GM12878 (cell line): ENCODE data around the gene FAIM. TPM values are rescaled to one million over a fixed set of nuclear protein-coding genes. Genes with fewer than 3 reads are reported as not detected.

Experiments used
- ATAC-seq: fragments of 200-7000 bp; cut with Tn5 transposase; 3 replicates; pipeline ENCODE4 v1.9.1; 2020; ENCODE audit warnings: mild to moderate bottlenecking, moderate library complexity
- BruUV-seq: library from RNA; stranded (reverse); fragments of 400-500 nt; replicated peaks from 2 replicates; lab custom pipeline; 2021; lab: Mats Ljungman, UMichigan
- CTCF ChIA-PET: fragments of 300-600 bp; sonication (Branson Sonifier 250); formaldehyde crosslinking; extraction: SDS; loops from one replicate; lab custom pipeline; 2021; ENCODE audit warnings: inconsistent platforms; lab: Yijun Ruan, JAX
- POLR2A ChIA-PET: fragments of 350-600 bp; formaldehyde crosslinking; extraction: SDS; loops from one replicate; lab custom pipeline; 2021; ENCODE audit warnings: inconsistent platforms; lab: Charles Lee
- RAD21 ChIA-PET: fragments of 300-600 bp; sonication (Branson Sonifier 250); formaldehyde crosslinking; loops from one replicate; lab custom pipeline; 2023; ENCODE audit warnings: antibody characterized with exemption; ENCODE audit not compliant: unreplicated experiment; lab: Charles Lee
- SMC1A ChIA-PET: fragments of 300-600 bp; sonication (Branson Sonifier 250); formaldehyde crosslinking; loops from one replicate; lab custom pipeline; 2023; ENCODE audit not compliant: unreplicated experiment, uncharacterized antibody; lab: Charles Lee
- DNase-seq: peaks from one replicate; pipeline ENCODE4 v3.0.0-alpha.2; 2011; ENCODE audit warnings: low read depth, low spot score
- FAIRE-seq: peaks from 3 replicates; lab custom pipeline; 2011; peaks lifted over from hg19 to GRCh38; lab: Jason Lieb, UNC
- H2AFZ ChIP-seq: 2 replicates; pipeline ENCODE4 v1.6.0; 2011; ENCODE audit warnings: low read depth, low read length, control low read depth; ENCODE audit not compliant: control insufficient read depth
- H3K27ac ChIP-seq: 2 replicates; pipeline ENCODE4 v1.5.1; 2011; ENCODE audit warnings: control low read depth; ENCODE audit not compliant: control insufficient read depth, insufficient read depth
- H3K27me3 ChIP-seq, 2 experiments: replicated peaks in 1 of 2; 2 replicates each; pipeline versions ENCODE4 v1.6.0 to v1.6.1; 2011; ENCODE audit warnings: low read length in 1 of 2; ENCODE audit not compliant: control insufficient read depth in 2 of 2, insufficient read depth in 2 of 2
- H3K36me3 ChIP-seq, 2 experiments: 2 replicates each; pipeline ENCODE4 v1.5.1; 2011; ENCODE audit warnings: low read length in 1 of 2; ENCODE audit not compliant: control insufficient read depth in 2 of 2, insufficient read depth in 2 of 2
- H3K4me1 ChIP-seq: 2 replicates; pipeline ENCODE4 v1.6.1; 2011; ENCODE audit warnings: mild to moderate bottlenecking, low read length, moderate library complexity, mixed read lengths; ENCODE audit not compliant: control insufficient read depth, insufficient read depth
- H3K4me2 ChIP-seq: 2 replicates; pipeline ENCODE4 v1.6.0; 2011; ENCODE audit warnings: control low read depth; ENCODE audit not compliant: control insufficient read depth, insufficient read depth
- H3K4me3 ChIP-seq: fragments of 200-600 bp; sonication (generic); 2 replicates; pipeline ENCODE4 v1.5.1; 2016
- H3K79me2 ChIP-seq: 2 replicates; pipeline ENCODE4 v1.6.0; 2011; ENCODE audit warnings: low read length; ENCODE audit not compliant: control insufficient read depth, insufficient read depth
- H3K9ac ChIP-seq: 2 replicates; pipeline ENCODE4 v1.8.0; 2011; ENCODE audit warnings: low read length, control low read depth, mixed read lengths; ENCODE audit not compliant: control insufficient read depth, insufficient read depth
- H3K9me3 ChIP-seq: replicated peaks from 3 replicates; pipeline ENCODE4 v1.5.1; 2011; ENCODE audit warnings: mild to moderate bottlenecking, low read length; ENCODE audit not compliant: control insufficient read depth, insufficient read depth
- H4K20me1 ChIP-seq: 2 replicates; pipeline ENCODE4 v1.6.0; 2011; ENCODE audit not compliant: control insufficient read depth, insufficient read depth
- ASH2L ChIP-seq: fragments of 300-600, 200-600 bp; sonication (generic); IDR thresholded peaks from 2 replicates; pipeline ENCODE4 v1.6.1; 2017; ENCODE audit warnings: low read depth, mild to moderate bottlenecking, borderline replicate concordance
- ATF2 ChIP-seq: IDR thresholded peaks from 2 replicates; pipeline ENCODE4 v1.6.1; 2012; ENCODE audit warnings: low read length, inconsistent platforms
- BCL11A ChIP-seq: IDR thresholded peaks from 2 replicates; pipeline ENCODE4 v1.6.1; 2011; ENCODE audit warnings: low read depth, low read length
- BCL3 ChIP-seq: IDR thresholded peaks from 2 replicates; pipeline ENCODE4 v1.6.1; 2011; ENCODE audit warnings: borderline replicate concordance, low read depth, mild to moderate bottlenecking, moderate library complexity, low read length; ENCODE audit not compliant: insufficient read depth, poor library complexity, severe bottlenecking
- BCLAF1 ChIP-seq: fragments of 450-650 bp; IDR thresholded peaks from 2 replicates; pipeline ENCODE4 v1.6.1; 2017; ENCODE audit warnings: antibody characterized with exemption, mild to moderate bottlenecking, moderate library complexity
- CREB1 ChIP-seq: IDR thresholded peaks from 2 replicates; pipeline ENCODE4 v1.6.1; 2012; ENCODE audit warnings: low read depth, mild to moderate bottlenecking, inconsistent platforms
- HDAC6 ChIP-seq: fragments of 200-600 bp; sonication (generic); IDR thresholded peaks from one replicate; pipeline ENCODE4 v1.8.0; 2017; ENCODE audit warnings: antibody characterized with exemption; ENCODE audit not compliant: unreplicated experiment
- HSF1 ChIP-seq: fragments of 150-350 bp; IDR thresholded peaks from 2 replicates; pipeline ENCODE4 v1.6.1; 2014; ENCODE audit warnings: mild to moderate bottlenecking, low read depth, low read length
- MTA3 ChIP-seq: IDR thresholded peaks from 2 replicates; pipeline ENCODE4 v1.6.1; 2012; ENCODE audit warnings: low read length, inconsistent platforms, borderline replicate concordance
- MXI1 ChIP-seq: fragments of 150-350 bp; IDR thresholded peaks from 2 replicates; pipeline ENCODE4 v1.6.1; 2011; ENCODE audit warnings: low read depth, mild to moderate bottlenecking, inconsistent platforms, low read length, improper control_type of control experiment
- NFIC ChIP-seq: IDR thresholded peaks from 2 replicates; pipeline ENCODE4 v1.6.1; 2012; ENCODE audit warnings: low read depth, mild to moderate bottlenecking, inconsistent platforms, low read length, moderate library complexity
- NRF1 ChIP-seq: conservative IDR thresholded peaks from 2 replicates; pipeline ENCODE4 v1.6.1; 2011; ENCODE audit warnings: mild to moderate bottlenecking, low read depth, low read length, improper control_type of control experiment
- POLR2A ChIP-seq: IDR thresholded peaks from 2 replicates; pipeline ENCODE4 v1.6.1; 2011; ENCODE audit warnings: low read depth, mild to moderate bottlenecking, low read length
- POLR2AphosphoS5 ChIP-seq: IDR thresholded peaks from 2 replicates; pipeline ENCODE4 v1.6.1; 2011; ENCODE audit warnings: mild to moderate bottlenecking, low read length, inconsistent platforms
- SIX5 ChIP-seq: IDR thresholded peaks from 2 replicates; pipeline ENCODE4 v1.6.1; 2011; ENCODE audit warnings: mild to moderate bottlenecking, low read depth, low read length, moderate library complexity; ENCODE audit not compliant: severe bottlenecking
- SMAD5 ChIP-seq: IDR thresholded peaks from 2 replicates; pipeline ENCODE4 v1.6.1; 2016; ENCODE audit warnings: antibody characterized with exemption, low read depth
- SMC3 ChIP-seq: IDR thresholded peaks from 2 replicates; pipeline ENCODE4 v1.6.1; 2011; ENCODE audit warnings: low read length, improper control_type of control experiment, borderline replicate concordance
- STAT1 ChIP-seq: fragments of 450-650 bp; conservative IDR thresholded peaks from 2 replicates; pipeline ENCODE4 v1.6.1; 2014; ENCODE audit warnings: antibody characterized with exemption, mild to moderate bottlenecking
- ZNF217 ChIP-seq: fragments of 450-650 bp; IDR thresholded peaks from 2 replicates; pipeline ENCODE4 v1.6.1; 2017; ENCODE audit warnings: antibody characterized with exemption, mild to moderate bottlenecking
- WGBS: methylation state at CpG from one replicate; pipeline ENCODE4 v1.1.6; 2016; ENCODE audit warnings: low lambda C conversion rate; ENCODE audit not compliant: insufficient replicate concordance, insufficient coverage; ENCODE audit errors: missing lambda C conversion rate; 5-methylcytosine and 5-hydroxymethylcytosine counted together
- in situ Hi-C: fragments of 300-500 bp; cut with MboI; formaldehyde crosslinking; loops from 9 replicates; pipeline ENCODE4 v1.14.3; 2018; ENCODE audit warnings: mixed read lengths
- intact Hi-C: fragments of 100-400 bp; cut with micrococcal nuclease; formaldehyde crosslinking; loops from one replicate; pipeline ENCODE4 v1.14.2; 2022; ENCODE audit not compliant: unreplicated experiment
- polyA plus RNA-seq, 11 experiments: library from polyadenylated mRNA; depleted of rRNA in 4 of 11; unstranded in 6 of 11; stranded (reverse) in 5 of 11; fragments of >200 nt; fragmentation: Nextera tagmentation in 4 of 11; fragmentation: Illumina TruSeq in 1 of 11; extraction: Ambion mirVana in 4 of 11; extraction: Trizol in 1 of 11; gene quantifications; 1 replicate in 1 of 11; 2 replicates in 10 of 11; pipeline versions ENCODE4 v1.2.1 to v1.2.3, GENCODE V29; 2011 to 2016; ENCODE audit warnings: inconsistent platforms in 2 of 11, missing spikeins in 2 of 11, low read depth in 1 of 11
- total RNA-seq, 4 experiments: library from RNA; depleted of rRNA in 3 of 4; stranded (reverse); fragments of >200 nt in 3 of 4; fragmentation: Illumina TruSeq in 1 of 4; extraction: Trizol in 1 of 4; gene quantifications; 2 replicates each; pipeline versions ENCODE4 v1.2.1 to v1.2.3, GENCODE V29; 2013 to 2021

The FAIM gene
- total and polyA plus RNA-seq, 10 of the 15 experiments (the other 5 are each of a cell fraction or from before 2014, with no cell fraction given): 9.3 to 34.0 (median 23.5) TPM

GRCh38 chr3:138649134-138649533 is 40.6 kb downstream of the FAIM start:
- Histone ChIP-seq H3K4me3 (no peak overlapping the region), H3K9me3 (peaks cover 8% of the 10 kb centered on the region), H3K27ac (no peak overlapping the region), H3K9ac (no peak overlapping the region), H4K20me1 (no peaks in the 10 kb centered on the region), H2AFZ (no peak overlapping the region), H3K4me1 (no peaks in the 10 kb centered on the region)
- ChIA-PET SMC1A (no interaction called here), RAD21 (no interaction called here), CTCF (no interaction called here)
- 96% methylated on average over 5 of the region's 5 CpGs for WGBS
- in situ Hi-C loops: no loop called here
- intact Hi-C loops: no loop called here
- no TSS peak for BruUV-seq
- ATAC-seq: no peak
- FAIRE-seq: no peak
- TF ChIP-seq ASH2L (no peak), POLR2A (no peak), ATF2 (no peak), NRF1 (no peak), MXI1 (no peak), CREB1 (no peak), HSF1 (no peak), HDAC6 (no peak), SMC3 (no peak), SMAD5 (no peak), BCL11A (no peak), ZNF217 (no peak), STAT1 (no peak), BCL3 (no peak), SIX5 (no peak), BCLAF1 (no peak), POLR2AphosphoS5 (no peak), NFIC (no peak), MTA3 (no peak)
- TF ChIP-seq, all 136 proteins: peak for 0
- Histone ChIP-seq H3K27me3 (no peaks in the 10 kb centered on the region), H3K4me2 (no peak overlapping the region), H3K79me2 (no peaks in the 10 kb centered on the region), H3K36me3 (peaks cover 0 to 3% of the 10 kb centered on the region in 2 experiments)
- POLR2A ChIA-PET: no interaction called here
- DNase-seq: no peak
